Iris pigment epithelial cell (primary cell): Measurements from ENCODE around the gene KCNT2.
A peak's percentile ranks its signal among the peaks of the same experiment; 100 is the strongest.
"Not testable (repeated sequence)": the region's sequence is repeated elsewhere in the genome, so short reads cannot be mapped to it uniquely, and the experiment has no call there.

Experiments
- DNase-seq: peaks from one replicate; pipeline ENCODE4 v3.0.0-alpha.2; 2011; ENCODE audit warnings: low read depth

KCNT2 gene

DNA sequence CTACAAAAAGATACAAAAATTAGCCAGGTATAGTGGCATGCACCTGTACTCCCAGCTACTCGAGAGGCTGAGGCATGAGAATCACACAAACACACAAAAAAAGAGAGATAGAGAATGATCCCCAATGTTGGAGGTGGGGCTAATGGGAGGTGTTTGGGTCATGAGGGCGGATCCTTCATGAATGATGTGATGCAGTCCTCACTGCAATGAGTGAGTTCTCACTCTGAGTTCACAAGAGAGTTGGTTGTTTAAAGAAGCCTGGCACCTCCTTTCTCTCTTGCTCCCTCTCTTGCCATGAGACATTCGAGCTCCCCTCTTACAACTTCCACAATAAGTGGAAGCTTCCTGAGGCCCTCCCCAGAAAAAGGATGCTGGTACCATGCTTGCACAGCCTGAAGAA is 17.3 kb downstream of the KCNT2 start:
- DNase-seq = no peak

DNA sequence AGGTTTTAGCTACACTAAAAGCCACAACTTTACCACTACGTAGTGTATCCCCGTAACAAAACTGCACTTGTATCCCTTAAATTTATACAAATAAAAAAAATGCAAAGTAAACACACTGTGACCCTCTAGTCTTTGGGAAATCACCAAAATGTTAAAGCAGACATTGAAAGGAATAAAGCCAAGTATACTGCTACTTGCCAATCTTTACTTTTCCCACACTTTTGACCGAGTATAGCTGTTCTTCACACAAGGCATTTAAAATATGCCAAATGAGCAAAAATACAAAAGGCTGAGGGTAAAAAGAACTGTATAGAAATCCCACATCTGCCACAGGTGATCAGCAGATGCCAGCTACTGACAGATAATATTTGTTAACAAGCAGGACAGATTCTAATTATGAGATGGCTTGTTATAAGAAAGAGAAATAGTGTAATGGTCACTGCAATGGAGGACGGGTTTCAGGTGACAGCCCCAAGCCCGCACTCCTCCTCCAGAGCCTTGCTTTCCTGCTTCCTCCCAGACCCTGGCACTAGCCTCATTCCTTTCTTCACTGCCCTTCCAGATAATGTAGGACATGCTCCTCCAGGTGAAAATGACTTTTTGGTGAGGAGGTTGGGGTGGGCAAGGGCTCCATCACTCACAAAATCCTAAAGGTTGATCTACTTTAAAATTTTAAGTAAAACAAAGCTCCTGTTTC is 18.1 kb downstream of the KCNT2 start:
- no peak for DNase-seq

DNA sequence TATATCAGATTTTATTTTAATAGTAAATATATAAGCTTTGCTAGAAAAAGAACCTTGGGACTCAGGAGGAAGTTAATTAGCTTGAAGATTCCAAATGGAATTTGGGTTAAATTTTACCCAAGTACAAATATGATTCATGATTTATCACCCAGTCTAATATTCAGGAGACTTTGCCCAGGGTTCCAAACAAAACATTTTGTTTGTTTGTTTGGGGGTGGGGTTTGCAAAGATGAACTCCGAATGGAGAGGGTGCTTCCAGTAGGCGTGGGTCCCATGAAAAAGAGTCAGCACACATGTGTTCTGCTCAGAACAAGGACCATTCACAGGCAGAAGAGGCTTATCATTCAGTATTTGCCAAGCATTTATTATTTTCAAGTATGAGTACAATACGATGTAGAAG is 23.5 kb downstream of the KCNT2 start:
- DNase-seq = no peak

DNA sequence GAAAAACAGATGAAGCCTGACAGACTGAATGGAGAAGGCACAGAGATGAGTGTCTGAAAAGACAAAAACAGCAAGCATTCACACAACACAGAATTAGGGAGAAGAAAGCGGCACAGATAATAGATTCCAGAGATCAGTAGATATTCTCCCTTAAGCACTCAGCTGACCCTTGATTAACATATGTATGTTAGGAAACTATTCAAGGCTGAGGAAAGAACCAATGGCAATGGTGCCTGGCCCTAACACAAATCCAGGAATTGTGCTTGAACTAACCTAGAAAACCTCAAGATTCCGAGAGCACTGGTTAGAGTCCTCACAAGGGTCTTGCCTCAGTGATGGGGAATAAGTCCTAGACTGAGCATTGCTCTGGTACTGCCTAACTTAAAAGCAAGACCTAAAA is 30.9 kb downstream of the KCNT2 start:
- DNase-seq = no peak

DNA sequence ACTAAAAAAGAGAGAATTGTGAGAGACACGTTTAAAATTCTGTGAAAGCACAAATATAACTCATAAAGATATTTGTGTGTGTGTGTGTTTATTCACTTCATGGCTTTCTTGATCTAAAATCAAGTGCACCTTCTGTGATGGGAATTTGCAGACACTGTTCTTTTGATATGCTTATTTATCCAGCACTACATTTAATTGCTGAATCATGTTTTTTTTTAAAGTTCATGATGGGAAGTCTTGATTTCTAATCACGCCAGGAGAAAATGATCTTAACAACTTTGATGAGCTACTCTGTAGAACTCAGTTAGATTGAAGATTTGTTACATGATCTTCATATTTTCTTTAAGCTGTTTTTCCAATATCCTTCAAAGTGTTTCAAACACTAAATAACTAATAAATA is 35.0 kb downstream of the KCNT2 start:
- DNase-seq = no peak

DNA sequence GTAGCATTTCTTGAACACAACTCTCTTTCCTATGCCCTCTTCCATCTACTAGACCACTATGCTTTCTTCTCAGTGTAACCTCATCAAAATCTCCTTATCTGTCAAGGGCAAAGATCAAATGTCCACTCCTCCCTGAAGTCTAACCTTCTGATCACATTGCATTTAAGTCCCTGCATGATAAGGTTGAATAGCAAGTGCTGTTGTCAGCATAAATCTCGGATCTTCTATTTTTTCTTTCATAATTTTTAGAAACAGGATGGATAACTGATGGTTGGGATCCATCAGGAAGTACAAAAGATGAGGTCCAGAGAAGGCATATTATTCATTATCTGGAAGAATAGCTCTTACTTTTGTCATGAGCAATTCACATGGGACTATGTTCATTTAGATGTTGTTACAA is 41.0 kb downstream of the KCNT2 start:
- no peak for DNase-seq

DNA sequence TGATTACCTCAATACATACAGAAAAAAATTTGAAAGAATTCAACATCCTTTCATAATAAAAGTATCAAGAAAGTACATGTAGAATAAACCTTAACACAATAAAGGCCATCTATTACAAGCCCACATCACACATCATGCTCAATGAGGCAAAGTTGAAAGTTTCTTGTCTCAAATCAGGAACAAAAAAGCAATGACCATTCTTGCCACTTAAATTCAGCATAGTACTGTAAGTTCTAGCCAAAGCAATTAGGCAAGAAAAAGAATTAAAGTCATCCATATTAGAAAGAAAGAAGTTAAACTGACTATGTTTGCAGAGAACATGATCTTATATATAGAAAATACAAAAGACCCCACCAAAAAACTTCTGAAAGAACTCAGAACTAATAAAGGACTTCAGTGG is 44.5 kb downstream of the KCNT2 start:
- no peak for DNase-seq

DNA sequence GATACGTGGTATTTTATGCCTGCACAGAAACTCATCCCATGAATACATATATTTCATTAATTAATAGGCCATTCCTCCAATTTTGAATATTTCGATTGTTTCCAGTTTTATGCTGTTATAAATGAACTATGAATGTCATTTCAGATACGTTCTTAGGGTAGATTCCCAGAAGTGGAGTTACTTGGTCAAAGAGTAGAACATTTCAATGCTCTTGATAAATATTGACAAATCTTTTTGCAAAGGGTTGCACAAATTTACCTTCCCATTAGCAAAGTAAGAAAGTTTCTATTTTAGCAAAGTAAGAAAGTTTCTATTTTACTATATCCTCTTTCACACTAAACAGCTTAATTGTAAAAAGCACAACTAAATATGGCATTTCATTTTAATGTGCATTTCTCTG is 48.9 kb downstream of the KCNT2 start:
- DNase-seq = no peak

DNA sequence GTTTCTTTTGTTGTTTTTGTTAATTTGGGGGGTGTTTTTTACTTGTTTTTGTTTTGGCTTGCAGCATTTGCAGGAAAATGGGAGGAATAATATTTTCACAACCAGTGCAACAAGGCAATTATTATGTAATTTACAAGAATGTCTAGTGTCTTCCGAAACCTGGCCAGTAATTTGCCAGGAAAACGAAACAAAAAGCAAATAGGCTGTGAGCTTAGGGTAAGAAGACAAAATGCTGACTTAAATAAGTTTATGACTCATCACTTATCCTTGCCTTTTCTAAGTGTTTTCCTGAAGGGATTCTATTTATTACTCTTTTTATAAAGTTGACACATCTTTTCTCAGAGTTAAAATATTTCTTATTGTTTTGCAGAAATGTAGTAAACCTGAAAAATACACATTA is 49.8 kb downstream of the KCNT2 start:
- peak; percentile 95 for DNase-seq

DNA sequence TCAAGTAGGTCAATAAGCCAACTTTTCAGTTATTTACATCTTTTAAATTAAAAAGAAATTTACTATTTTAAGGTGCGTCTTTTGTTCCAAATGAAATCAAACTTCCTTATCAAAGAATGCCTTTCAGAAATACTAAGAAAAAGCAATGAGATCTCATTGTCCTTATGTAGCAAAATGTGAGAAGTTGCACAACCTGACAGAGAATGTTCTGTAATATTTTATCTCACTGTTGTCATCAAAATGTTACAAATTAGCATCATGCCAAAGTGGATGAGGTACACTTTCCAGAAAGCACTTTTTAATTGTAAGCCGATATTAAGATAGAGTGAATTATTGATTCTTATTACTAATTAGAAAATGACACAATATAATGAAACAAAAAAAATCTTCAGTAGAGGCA is 50.4 kb downstream of the KCNT2 start:
- peak; percentile 35 for DNase-seq

DNA sequence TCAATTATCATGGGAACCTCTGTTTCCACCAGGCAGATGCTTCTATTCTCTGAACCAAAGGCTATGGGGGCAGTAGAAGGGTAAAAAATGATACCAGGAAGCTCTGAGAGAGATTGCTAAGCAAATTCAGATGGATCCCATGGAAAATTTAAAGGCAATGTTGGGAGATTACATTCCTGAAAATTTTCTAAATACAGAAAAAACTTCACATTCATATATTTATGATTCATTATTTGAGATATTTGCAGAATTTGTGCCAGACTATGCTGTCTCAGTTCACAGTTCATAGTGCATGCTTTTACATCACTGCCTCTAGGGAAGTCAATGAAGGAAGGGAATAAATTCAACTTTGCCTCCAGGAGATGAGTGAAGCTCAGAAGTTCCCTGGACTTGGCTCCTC is 57.5 kb downstream of the KCNT2 start:
- DNase-seq = no peak

DNA sequence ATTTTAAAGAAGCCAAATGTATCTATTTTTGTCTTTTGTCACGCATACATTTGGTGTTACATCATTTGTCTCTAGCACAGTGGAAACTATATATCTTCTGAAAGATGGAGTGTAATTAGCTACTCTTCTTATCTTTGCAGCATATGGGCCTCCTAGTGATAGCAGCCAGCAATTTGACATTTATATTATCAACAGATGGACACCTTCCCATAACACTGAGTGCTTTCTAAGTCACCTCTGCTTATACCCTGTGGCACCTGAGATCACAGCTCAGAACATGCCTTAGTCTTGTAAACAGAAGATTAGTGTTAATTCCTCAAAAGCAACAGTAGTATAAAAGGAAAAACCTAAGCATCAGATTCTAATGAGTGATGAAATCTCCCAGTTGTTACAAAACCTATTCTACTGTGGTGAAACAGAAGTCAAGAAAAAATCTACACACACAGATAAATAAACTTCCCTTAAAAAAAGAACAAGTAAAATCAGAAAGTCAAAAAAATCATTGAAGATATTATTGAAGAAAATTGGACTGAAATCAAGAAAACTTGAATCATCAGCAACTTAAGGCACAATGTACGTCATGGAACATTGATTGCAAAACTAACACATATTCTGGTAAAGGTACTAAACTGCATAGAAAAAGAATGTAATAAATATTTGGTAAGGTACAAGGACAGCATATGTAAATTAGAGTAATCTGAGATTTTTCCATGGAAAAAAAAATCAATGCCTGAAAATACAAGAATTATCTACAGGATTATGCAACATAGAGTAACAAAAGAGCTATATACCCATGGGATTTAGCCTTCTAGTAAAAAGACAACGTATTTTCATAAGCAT is 61.7 kb downstream of the KCNT2 start:
- peak; percentile 99 for DNase-seq

DNA sequence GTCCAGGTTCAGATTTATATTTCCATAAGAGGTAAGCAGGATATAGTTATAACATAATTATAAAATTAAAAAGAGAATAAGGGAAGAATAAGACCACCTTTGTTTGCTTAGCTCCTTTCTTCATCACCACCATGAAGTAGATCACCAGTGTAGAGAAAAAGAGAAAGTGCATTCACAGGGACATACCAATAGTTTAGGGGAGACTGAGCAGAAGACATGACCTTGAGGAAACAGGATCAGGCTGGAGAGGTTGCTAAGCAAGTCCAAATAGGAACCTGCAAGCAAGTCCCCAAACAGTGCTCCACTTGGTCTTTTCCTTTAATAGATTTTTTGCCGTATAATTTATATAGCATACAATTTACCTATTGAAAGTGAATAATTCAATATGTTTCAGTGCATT is 63.0 kb downstream of the KCNT2 start:
- no peak for DNase-seq

DNA sequence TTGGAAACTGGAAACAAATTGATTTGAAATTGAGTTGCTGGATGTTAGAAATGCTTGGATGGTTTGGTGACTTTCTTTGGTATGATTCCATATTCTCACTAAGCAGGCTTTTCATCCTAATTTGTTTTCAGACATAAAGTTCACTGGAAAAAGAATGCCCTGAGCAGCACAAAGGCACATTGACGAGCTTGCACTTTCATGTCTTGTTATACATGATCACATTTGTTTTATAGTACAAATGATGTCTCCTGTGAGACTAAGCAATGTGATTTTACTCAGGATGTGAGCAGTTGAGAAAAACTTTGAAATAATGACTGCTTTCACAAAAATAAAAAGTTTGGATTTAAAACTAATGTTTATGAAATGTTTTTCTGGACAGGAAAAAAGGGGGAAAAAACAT is 63.6 kb downstream of the KCNT2 start:
- DNase-seq = no peak

DNA sequence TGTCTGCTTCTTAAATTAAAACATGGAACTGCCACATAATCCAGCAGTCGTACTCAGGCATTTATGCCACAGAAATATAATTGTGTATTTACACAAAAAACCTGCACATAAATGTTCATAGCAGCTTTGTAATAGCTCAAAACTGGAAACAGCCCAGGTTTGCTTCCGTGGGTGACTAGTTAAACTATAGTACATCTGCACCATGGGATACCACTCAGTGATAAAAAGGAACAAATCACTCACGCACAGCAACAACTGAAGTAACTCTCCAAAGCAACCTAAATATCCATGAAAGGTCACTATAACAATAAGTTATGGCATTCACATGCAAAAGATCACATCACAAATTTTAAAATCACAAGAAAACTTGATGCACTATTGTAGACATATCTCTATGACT is 64.4 kb downstream of the KCNT2 start:
- DNase-seq = no peak

DNA sequence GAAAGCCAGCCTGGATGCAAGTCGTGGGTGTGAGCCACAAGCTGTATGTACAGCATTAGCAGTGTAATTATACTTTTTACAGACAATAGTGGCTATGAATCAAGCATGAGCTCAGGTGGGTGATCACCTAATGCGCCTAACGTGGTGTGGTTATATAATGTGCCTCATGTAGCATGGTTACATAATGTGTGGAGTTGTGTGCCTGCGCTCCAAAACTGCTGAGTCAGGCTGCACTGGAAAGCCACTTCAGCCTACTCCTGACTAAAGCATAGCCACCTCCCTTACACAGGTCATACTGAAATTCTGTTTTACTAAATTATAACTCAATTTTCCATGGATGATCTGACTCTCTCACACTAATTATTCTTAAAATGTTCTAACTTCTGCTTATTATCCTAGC is 69.8 kb downstream of the KCNT2 start:
- DNase-seq = no peak

DNA sequence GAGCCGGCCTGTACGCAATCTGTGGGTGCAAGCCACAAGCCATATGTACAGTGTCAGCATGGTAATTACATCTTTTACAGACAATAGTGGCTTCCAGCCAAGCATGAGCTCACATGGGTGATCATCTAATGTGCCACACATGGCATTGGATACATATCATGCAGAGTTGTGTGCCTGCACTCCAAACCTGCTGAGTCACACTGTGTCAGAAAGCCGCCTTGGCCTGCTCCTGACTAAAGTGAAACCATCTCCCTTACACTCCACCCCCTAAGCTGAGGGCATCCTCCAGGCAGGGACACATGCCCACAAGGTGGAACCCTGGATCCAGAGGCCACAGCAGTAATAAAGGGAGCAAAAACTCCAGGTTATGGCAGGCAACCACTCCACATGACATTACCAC is 72.5 kb downstream of the KCNT2 start:
- DNase-seq = peak; percentile 52

DNA sequence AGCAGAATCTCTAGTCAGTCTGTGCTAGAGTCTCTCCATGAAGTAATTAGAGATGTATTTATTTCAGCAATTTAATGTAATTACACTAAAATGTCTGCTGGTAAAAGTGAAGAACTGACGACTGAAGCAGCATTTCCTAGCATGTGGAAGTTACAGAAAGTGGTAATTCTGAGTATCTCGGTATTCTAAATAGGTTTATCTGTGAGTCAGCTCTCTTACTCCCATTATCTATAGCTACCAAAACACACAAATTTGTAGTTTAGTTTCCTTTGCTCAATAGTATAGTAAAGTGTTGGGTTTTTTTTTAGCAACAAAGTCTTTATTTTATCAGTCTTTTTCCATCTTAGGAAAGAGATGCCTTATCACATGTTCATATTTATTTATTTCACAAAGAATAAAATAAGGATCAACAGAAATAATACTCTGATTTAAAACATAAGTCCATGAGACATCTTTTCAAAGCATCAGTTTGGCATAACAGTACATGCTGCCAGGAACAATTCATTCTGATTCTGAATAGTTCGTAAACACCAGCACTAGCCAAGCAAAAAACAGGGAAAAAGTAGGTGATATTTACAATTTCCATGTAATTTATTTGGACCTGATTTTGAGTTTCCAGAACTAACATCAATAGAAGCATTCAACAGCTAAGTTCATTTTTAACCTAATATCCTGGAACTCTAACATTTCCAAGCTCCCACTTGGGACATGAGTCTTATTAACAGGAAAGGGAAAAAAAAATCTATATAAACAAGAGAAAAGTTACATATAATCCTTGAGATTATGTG is 76.3 kb downstream of the KCNT2 start:
- no peak for DNase-seq

DNA sequence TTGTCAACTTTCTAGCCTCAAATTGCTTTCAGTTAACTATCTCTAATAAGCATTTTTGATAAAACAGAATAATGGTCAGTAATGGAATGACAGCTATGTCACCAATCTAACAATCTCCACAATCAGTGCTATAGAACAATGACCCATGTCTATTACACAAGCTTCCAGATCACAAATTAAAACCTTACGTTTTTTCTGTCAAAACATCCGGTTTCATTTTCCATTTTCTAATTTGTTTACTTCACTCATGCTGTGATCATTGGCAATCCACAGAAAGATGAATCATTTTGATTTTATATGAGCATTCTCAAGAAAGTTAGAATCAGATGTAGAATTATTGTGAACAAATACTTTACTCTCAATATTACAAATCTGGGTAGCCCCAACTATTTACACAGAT is 80.3 kb downstream of the KCNT2 start:
- DNase-seq = peak; percentile 58

DNA sequence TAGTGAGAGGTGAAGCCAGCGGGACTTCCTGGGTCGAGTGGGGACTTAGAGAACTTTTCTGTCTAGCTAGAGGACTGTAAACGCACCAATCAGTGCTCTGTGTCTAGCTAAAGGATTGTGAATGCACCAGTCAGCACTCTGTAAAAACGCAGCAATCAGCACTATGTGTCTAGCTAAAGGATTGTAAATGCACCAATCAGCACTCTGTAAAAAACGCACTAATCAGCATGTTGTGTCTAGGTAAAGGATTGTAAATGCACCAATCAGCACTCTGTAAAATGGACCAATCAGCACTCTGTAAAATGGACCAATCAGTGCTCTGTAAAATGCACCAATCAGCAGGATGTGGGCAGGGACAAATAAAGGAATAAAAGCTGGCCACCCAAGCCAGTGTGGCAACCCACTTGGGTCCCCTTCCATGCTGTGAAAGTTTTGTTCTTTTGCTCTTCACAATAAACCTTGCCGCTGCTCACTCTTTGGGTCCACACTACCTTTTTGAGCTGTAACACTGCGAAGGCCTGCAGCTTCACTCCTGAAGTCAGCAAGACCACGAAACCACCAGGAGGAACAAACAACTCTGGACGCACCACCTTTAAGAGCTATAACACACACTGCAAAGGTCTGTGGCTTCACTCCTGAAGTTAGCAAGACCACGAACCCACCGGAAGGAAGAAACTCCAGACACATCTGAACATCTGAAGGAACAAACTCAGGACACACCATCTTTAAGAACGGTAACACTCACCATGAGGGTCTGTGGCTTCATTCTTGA is 85.5 kb downstream of the KCNT2 start:
- DNase-seq = not testable (repeated sequence)

DNA sequence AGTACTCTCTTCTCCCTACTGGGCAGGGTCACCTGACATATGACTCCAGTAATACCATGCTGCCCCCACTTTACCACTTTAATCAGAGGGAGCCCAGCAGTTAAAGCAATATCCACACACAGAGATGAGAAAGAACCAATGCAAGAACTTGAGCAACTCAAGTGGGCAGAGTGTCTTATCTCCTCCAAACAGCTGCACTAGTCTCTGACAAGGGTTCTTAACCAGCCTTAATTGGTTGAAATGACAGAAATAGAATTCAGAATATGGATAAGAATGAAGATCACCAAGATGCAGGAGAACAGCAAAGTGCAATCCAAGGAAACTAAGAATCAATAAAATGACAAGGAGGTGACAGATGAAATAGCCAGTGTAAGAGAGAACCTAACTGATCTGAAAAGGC is 91.0 kb downstream of the KCNT2 start:
- no peak for DNase-seq

DNA sequence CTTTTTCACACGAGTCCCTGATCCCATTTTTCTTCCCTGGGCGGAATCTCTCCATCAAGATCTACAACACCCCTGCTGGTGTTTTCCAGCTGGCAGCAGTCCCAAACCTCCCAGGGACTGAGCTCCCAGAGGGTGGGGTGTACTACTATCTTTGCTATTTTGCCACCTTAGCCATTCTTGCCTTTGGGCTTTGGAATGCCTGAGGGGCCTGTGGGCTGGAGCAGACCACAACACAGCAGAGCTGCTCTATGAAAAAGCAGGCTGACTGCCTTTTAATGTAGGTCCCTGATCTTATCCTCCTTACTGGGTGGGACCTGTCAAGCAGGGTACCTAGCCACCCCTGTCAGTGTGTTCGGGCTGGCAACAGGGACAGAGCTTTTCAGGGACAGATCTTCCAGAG is 91.9 kb downstream of the KCNT2 start:
- DNase-seq = no peak
